HG02870 (cell line): ENCODE data around the gene PLXNA3.

Experiments used
- ATAC-seq: cut with Tn5 transposase; IDR thresholded peaks from one replicate; pipeline ENCODE4 v1.9.1; 2021; ENCODE audit warnings: mild to moderate bottlenecking, moderate library complexity; ENCODE audit not compliant: unreplicated experiment

Gene PLXNA3

DNA sequence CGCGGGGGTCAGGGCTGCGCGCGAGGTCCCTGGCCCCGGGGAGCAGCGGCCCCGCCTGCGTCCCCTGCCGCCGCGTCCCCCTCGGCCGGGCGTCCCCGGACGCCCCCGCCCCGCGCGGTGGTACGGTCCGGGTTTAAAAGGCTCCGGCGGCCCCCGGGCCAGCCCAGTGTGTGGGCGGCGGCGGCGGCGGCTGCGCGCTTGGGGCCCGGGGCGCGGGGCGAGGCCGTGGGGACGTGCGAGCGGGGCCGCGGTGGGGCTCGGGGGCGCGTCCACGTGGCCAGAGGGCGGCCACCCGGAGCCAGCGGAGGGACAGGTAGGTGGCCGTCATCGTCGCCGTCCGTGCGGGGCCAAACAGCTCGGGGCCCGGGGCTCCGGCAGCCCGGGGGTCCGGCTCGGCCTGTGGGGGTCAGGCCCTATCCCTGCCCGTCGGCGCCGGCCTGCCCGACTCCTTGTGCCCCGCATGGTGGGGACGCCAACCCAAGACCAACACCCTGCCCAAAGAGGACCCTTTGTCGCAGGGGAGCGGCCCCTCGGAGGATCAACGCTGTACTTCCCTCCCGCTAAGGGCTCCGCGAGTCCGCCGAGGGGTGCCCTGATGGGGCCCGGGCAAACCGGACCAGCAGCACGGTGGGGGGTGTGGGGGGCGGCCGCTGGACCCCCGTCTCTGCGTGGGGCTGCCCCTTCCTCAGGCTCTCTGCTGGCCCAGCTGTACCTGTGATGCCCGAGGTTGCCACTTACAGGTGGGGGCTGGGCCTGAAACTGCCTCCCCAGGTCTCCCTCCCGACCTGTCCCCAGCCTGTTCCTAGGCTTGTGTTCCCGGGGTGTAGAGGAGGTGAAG, at the start of gene PLXNA3:
Gene PLXNA3 (plus strand): TSS at position 166 of the 838 bp plus-strand sequence. CDS start 1,903 bp downstream, outside the sequence.
- no peak for ATAC-seq

DNA sequence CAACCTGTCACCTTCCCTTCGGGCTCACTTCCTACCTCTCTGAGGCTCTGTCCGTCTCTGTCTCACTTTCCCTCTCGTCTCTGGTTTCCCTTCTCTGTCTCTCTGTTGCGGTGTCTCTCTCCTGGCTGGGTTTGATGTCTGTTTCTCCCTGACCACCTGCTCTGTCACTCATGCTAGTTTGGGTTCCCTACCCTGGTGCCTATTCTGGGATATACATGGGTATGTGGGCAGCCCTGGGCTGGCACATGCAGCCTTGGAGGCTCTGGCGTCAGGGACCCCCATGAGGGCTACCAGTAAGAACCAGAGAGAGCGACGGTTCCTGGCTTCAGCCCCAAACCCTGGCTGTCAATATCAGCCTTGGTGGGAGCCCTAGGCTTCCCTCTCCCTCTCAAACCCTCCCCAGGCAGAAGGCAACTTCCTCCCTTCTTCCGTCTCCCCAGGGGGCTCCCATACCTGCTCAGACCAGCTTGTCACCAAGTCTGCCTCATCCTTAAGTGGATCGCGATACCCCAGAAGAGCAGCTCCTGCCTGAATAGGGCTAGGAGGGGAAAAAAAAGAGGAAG, 49.3 kb upstream of the PLXNA3 start:
- ATAC-seq = no peak

DNA sequence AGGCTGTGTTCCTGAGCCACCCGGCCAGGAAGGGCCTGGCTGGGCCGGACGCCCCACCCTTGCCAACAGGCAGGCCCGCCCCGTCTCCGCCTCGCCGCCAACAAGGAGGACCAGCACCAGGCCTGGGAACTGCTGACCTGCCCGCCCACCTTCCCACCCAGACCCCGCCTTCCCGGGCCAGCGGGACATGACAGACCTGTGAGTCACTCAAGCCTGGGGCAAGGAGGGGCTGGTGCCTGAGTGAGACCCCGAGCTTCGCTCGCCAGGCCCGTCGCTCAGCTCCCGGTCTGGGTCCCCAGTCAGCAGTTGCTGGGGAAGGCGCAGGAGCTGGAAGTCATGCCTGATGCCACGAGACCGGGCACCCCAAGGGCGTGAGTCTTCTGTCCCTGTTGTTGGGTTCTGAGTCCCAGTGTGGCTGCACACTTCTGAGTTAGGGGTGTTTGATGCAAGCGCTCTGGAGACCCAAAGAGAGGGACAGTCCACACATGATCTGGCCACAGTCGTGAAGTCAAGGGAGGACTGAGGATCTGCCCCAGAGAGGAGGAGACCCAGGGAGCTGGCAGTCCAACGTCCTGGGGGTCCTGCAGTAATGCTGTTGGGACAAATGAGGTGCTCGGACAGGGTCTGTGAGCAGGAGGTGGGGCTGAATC, 48.7 kb upstream of the PLXNA3 start, which contains the start of gene DNASE1L1:
Gene DNASE1L1 (minus strand): TSS at position 33 of the 650 bp plus-strand sequence. CDS start 3,686 bp downstream, outside the sequence.
- no peak for ATAC-seq

DNA sequence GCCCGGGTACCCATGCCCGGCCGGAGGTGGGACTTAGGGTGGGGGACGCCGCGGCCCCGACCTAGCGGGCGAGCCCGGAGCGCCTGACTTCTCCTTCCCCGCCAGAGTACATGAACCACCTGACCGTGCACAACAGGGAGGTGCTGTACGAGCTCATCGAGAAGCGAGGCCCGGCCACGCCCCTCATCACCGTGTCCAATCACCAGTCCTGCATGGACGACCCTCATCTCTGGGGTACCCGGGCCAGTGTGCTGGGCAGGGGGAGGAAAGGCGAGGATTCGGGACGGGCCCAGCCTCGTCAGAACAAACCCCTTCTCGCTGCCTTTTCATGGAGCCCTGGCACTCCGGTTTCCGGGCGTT, 46.1 kb upstream of the PLXNA3 start:
- ATAC-seq = peak; percentile 54

DNA sequence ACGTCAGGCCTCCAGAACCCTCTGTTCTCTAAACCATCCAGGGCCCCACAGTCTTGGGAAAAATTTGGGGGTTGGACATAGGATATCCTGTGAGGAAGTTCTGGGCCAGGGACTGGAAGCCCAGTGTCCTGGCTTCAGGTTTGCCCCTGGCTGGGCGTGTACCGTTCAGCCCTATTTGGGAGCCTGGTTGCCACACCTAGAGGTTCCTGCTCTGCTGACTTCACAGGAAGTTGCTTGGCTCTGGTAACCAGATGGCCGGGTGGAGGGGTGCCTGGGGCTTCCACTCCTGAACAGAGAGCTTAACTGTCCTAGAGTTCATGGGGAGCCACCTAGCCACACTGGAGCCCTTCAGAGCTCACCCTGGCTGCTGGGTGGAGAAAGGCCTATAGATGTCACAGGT, 45.6 kb upstream of the PLXNA3 start:
- ATAC-seq = no peak

DNA sequence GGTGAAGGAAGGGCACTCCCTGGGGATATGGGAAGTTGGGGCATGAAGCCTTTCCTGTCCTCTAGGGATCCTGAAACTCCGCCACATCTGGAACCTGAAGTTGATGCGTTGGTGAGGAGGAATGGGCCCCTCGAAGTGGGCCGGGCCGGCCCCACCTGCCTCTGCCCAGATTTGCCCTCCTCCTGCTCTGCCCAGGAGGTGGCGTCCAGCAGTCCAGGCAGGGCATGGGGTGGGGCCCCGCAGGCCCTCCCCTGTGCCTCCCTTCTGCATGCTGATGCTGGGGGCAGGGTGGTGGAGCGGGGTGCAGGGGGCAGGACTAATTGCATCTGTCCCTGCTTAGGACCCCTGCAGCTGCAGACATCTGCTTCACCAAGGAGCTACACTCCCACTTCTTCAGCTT, 44.9 kb upstream of the PLXNA3 start:
- no peak for ATAC-seq

DNA sequence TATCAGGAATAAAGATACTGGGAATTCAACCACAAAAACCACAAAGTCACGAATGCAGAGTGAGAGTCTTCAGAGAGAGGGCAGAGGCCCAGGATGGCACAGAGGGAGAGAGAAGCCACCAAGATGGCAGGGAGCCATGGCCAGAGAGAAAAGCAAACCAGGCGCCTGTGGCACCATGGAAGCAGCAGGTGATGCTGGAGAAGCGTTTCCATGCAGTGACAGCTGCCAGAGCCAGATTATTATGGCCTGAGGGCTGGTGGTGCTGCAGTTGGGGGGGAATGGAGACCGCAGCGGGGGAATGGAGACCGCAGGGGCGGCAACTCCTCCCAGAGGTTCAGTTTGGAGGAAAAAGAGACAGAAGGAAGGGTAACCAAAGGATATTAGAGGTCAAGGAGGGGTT, 40.9 kb upstream of the PLXNA3 start:
- ATAC-seq = no peak

DNA sequence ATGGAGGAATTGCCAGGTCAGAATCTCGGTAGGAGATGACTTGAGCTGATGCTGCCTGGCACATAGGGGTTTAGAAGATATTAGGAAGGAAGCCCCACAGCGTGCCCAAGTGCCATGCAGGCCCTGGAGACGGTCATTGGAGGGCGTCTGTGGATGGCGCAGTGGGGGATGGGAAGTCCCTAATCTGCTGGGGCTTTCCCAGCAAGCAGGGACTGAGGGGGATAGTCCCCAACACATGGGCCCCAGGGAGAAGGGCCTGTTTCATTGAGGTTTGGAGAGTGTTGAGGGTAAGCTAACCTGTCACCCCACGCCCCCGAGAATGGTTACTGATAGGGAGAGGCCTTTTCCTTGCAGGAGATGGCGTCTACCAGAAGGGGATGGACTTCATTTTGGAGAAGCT, 38.9 kb upstream of the PLXNA3 start:
- ATAC-seq = no peak

DNA sequence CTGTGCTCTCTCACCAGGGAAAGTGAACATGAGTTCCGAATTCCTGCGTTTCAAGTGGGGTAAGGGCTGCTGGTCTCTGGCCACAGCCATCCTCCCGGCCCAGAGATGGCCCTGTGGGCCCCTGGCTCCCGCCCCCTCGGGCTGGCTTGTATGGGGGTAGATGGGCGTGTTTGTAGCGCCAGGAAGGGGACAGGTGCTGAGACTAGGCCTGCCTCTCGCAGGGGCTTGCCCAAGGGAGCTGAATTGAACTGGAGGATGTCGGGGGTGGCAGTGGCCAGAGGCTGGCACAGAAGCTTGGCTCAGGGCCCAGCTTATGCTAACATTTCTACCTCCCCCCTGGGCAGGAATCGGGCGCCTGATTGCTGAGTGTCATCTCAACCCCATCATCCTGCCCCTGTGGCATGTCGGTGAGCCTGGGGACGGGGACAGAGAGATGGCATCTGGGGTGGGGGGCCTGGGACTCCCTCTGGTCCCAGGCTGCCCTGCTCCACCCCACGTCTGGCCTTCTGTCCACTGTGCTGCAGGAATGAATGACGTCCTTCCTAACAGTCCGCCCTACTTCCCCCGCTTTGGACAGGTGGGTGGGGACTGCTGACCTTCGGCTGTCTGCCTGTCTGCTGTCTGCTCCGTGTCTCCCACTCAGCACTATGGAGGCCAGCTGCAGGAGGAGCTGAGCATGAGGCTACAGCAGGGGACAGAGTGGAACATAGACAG, 38.2 kb upstream of the PLXNA3 start:
- no peak for ATAC-seq

DNA sequence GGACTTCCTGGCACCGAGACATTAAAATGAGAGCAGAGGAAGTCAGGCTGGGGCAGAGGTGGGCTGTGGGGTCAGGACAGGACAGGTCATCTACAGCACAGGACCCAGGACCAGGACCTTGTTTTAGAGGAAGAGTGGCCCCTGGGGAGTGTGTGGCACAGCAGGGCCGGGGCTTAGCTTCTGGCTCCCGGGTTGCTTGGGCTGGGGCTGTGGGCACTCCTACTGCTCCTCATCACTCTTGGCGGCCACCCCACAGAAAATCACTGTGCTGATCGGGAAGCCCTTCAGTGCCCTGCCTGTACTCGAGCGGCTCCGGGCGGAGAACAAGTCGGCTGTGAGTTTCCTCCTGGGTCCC, 37.7 kb upstream of the PLXNA3 start:
- ATAC-seq = no peak

DNA sequence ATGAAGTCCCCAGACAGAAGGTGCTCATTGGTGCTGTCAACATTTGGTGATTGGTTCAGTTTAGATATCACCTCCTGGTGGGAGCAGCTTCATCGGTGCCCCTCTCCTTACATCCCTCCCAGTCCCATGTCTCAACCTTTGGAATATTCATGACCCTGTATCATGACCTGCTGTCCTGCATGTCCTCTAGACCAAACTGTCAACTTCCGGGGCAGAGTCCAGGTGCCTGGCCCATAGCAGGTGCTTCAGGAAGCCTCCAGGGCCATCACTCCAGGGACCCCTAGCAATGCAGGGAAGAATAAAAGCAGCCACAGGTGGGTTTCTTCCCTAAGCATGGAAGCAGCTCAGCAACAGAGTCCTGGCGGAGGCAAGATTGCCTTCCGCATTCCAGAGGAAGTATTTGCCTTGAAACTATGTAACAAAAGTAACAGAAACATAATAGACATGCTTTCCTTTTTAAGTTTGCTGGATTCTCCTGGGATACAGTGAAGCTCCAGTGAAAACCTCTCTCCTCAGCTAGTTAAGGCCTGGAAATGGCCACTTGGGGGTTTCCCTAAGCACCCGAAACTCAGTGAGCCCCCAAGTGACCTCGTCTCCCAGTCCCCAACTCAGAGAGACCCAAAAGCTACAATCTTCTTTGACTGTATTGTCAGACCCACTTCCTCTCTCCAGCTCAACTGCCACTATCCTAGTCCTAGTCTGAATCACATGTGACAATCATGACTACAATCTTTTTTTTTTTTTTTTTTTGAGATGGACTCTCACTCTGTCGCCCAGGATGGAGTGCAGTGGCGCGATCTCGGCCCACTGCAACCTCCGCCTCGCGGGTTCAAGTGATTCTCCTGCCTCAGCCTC, 30.9 kb upstream of the PLXNA3 start:
- ATAC-seq = no peak

DNA sequence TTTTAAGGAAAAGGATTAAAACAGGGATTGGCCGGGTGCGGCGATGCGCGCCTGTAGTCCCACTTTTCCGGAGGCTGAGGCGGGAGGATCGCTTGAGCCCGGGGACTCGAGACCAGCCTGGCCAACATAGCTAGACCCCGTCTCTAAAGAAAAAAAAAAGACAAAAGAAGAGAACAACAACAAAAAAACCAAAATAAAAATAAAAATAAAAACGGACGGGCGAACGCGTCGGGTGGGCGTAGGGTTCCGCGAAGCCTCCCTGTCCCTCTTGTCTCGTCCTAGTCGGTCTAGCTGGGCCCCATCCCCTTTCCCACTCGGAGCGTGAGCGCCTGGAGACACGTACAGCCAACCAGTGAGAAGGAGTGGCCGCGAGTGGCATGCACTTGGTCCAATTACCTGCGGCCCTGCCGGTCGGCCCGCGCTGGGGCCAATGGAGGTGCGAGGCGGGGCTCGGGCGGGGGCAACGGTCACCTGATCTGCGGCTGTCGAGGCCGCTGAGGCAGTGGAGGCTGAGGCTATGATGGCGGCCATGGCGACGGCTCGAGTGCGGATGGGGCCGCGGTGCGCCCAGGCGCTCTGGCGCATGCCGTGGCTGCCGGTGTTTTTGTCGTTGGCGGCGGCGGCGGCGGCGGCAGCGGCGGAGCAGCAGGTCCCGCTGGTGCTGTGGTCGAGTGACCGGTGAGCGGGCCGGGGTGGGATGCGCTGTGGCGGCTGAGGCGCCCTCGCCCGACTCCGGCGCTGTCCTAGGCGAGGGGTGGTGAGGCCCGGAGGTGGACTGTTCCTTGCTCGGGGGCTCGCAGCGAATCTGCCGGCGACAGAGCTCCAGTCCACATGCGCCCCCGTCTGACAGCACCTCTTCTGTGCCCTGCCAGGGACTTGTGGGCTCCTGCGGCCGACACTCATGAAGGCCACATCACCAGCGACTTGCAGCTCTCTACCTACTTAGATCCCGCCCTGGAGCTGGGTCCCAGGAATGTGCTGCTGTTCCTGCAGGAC, 29.6 kb upstream of the PLXNA3 start, which contains the start of gene ATP6AP1:
Gene ATP6AP1 (plus strand): TSS at position 502 of the 996 bp plus-strand sequence. CDS start 16 bp downstream, at position 518.
- peak; percentile 95 for ATAC-seq

DNA sequence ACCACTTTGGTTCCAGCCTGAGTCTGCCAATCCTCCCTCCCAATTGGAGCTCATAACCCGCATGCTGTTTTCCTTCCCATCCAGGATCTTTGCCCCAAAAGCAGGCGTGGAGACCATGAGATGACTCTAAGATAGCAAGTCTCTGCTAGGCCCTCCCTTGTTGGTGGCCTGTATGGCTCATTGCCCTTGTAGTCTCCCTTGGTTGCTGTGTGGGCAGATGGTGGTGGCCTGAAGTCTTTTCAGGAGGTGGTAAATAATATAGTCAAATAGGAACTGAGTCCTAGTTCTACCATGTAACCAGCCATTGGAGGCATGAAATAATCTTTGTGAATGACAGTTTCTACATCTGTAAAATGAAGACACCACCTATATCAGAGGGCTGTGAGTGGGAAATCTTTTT, 28.4 kb upstream of the PLXNA3 start:
- no peak for ATAC-seq

DNA sequence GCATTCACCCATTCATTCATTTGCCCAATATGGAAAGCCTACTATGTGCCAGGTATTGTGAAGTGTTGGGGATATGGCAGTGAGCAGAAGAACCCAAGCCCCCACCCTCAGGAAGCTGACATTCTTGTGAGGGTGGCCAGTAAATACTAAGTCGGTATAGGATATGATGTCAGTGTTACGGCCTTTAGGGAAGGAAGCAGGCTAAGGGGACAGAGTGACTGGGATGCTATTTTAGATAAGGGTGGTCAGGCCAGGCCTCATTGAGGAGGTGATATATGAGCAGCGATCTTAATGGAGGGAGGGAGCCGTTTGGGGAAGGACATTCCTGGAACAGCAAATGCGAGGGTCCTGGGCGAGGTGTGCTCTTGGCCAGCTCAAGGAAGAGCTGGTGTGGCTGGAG, 27.6 kb upstream of the PLXNA3 start:
- no peak for ATAC-seq

DNA sequence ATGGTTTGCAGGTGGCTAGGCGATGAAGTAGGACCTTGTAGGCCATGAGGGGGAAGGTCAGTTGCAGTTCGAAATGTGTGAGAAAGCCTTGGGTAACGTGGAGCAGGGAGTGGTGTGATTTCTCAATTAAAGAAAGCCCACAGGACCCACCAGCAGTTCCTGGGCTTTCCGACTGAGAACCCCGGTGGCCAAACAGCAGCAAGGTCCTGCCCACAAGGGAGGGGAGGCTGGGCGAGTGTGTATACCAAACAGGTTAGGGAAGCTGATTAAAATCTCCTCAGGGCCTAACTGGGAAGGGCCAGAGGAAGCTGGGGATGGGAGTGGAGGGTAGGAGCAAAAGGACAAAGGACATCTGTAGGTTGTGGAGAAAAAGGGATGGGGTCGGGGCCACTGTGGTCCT, 27.2 kb upstream of the PLXNA3 start:
- ATAC-seq = no peak

DNA sequence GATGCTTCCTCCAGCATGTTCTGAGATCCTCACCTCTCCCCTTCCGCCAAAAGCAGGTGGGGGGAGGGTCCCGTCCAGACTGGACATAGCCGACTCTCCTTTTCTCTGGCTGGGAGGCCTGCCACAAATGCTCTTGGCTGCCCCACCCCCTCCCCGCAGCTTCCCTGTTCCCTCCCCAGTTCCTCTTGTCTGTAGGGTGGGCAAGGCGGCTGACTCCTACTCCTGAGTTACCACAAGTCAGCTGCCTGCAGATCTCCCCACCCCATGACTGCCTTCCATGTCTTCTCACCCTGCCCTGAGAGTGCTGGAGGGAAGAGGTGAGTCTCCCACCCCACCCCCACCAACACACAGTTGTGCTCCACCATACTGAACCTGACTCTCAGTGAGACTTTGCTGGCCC, 26.7 kb upstream of the PLXNA3 start:
- ATAC-seq = no peak

DNA sequence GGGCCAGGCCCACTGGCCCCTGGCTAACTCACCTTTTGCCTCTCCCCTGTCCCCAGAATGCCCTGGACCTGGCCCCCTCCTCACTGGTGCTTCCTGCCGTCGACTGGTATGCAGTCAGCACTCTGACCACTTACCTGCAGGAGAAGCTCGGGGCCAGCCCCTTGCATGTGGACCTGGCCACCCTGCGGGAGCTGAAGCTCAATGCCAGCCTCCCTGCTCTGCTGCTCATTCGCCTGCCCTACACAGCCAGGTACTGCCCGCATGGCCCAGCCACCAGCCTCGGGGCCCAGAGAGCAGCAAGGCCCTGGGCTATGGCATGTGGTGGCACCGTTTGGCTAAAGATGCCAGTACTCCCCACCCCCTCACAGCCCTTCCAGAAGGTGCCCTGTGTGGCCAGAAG, 25.9 kb upstream of the PLXNA3 start:
- ATAC-seq = no peak

DNA sequence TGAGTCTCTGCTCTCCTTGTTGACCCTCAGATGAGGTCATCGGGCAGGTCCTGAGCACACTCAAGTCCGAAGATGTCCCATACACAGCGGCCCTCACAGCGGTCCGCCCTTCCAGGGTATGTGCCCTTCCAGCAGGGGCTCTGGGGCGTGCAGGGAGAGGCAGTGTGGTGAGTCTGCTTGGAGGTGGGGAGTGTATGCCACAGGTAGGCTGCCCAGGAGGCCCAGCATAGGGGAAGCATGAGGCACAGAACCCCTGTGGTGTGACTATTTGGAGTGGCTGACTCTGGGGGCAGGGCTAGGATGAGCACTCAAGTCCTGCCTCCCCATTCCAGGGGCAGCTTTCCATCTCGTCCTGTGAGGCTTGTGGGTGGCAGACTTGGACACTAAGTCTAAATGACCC, 24.5 kb upstream of the PLXNA3 start:
- no peak for ATAC-seq
